OCI-LY3 (cell line): ENCODE measurements around the gene TPI1.
"Not testable (repeated sequence)": the region's sequence is repeated elsewhere in the genome, so short reads cannot be mapped to it uniquely, and the experiment has no call there.

Source experiments
- EZH2phosphoT487 ChIP-seq: fragments of 200-600 bp; shearing (Covaris generic); IDR thresholded peaks from 2 replicates; pipeline ENCODE4 v1.6.1; 2018; ENCODE audit warnings: antibody characterized with exemption, mixed run types, low read depth
- TF ChIP-seq, protein P1 (sequence below): fragments of 200-600, 300-600 bp; sonication (generic); IDR thresholded peaks from 2 replicates; pipeline ENCODE4 v1.5.1; 2014; ENCODE audit warnings: antibody characterized with exemption, low read length, low read depth

DNA sequence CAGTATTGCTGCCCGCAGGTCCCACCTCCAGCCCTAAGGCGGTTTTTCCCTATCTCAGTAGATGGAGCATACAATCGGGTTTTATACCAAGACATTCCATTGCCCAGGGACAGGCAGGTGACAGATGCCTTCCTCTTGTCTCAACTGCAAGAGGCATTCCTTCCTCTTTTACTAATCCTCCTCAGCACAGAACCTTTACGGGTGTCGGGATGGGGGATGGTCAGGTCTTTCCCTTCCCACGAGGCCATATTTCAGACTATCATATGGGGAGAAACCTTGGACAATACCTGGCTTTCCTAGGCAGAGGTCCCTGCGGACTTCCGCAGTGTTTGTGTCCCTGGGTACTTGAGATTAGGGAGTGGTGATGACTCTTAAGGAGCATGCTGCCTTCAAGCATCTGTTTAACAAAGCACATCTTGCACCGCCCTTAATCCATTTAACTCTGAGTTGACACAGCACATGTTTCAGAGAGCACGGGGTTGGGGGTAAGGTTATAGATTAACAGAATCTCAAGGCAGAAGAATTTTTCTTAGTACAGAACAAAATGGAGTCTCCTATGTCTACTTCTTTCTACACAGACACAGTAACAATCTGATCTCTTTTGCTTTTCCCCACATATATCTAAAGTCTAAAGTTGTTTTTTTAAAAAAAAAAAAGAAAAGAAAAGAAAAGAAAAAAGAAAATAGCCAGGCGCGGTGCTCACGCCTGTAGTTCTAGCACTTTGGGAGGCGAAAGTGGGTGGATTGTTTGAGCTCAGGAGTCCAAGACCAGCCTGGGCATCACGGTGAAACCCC, 19.1 kb downstream of the TPI1 start:
- TF ChIP-seq, protein P1, sequence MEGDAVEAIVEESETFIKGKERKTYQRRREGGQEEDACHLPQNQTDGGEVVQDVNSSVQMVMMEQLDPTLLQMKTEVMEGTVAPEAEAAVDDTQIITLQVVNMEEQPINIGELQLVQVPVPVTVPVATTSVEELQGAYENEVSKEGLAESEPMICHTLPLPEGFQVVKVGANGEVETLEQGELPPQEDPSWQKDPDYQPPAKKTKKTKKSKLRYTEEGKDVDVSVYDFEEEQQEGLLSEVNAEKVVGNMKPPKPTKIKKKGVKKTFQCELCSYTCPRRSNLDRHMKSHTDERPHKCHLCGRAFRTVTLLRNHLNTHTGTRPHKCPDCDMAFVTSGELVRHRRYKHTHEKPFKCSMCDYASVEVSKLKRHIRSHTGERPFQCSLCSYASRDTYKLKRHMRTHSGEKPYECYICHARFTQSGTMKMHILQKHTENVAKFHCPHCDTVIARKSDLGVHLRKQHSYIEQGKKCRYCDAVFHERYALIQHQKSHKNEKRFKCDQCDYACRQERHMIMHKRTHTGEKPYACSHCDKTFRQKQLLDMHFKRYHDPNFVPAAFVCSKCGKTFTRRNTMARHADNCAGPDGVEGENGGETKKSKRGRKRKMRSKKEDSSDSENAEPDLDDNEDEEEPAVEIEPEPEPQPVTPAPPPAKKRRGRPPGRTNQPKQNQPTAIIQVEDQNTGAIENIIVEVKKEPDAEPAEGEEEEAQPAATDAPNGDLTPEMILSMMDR = not testable (repeated sequence)
- not testable (repeated sequence) for TF ChIP-seq EZH2phosphoT487
